ENCODE results near the gene RANBP1. TPM values are rescaled to one million over a fixed set of nuclear protein-coding genes. Genes with fewer than 3 reads are reported as not detected.
A peak's percentile ranks its signal among the peaks of the same experiment; 100 is the strongest.

The RANBP1 gene
- total and polyA plus RNA-seq, 11 donors = 29.3 to 85.3 (median 41.5) TPM

GRCh38 chr22:20138417-20138738, 22.5 kb downstream of the RANBP1 start:
- no peaks in the 10 kb centered on the region for H3K27me3 ChIP-seq
- no peaks in the 10 kb centered on the region for H3K9me3 ChIP-seq
- no peak overlapping the region for H3K4me3 ChIP-seq
- no peak for DNase-seq
- H3K4me1 ChIP-seq = peaks cover 19 to 57% (median 51%) of the 10 kb centered on the region in 12 donors
- 29 to 45% (median 32%) methylated on average over 4 of the region's 4 CpGs for WGBS, 4 donors
- H3K36me3 ChIP-seq = peaks cover 0 to 35% (median 8%) of the 10 kb centered on the region in 9 donors
- TF ChIP-seq CTCF (IDR thresholded peaks at IDR 0.05) = no peak
- no peak for TF ChIP-seq POLR2A (IDR thresholded peaks at IDR 0.05)
- peak; percentile 3 to 28 (median 16) for ATAC-seq
- intact Hi-C loops (cut with DNase I) = no loop called here
- H3K27ac ChIP-seq = peak overlapping the region in 11 of 12 donors; percentile 34 to 79 (median 67)

GRCh38 chr22:20138868-20139267, 23.0 kb downstream of the RANBP1 start:
- ATAC-seq (peak in 3 of 4 donors; percentile 1 to 25 (median 10)), DNase-seq (peak in 1 of 5 donors; percentile 49)
- Histone ChIP-seq H3K27me3 (no peaks in the 10 kb centered on the region), H3K4me3 (no peak overlapping the region), H3K36me3 (peaks cover 0 to 39% (median 11%) of the 10 kb centered on the region in 9 donors), H3K27ac (peak overlapping the region in 6 of 12 donors; percentile 4 to 79 (median 36)), H3K4me1 (peaks cover 19 to 52% (median 48%) of the 10 kb centered on the region in 12 donors), H3K9me3 (no peaks in the 10 kb centered on the region)
- intact Hi-C loops (cut with DNase I) = no loop called here
- WGBS, 4 donors = 78 to 86% (median 81%) methylated on average over 16 of the region's 16 CpGs
- TF ChIP-seq CTCF (IDR thresholded peaks at IDR 0.05) = no peak
- TF ChIP-seq POLR2A (IDR thresholded peaks at IDR 0.05) = no peak

- Histone ChIP-seq H3K36me3 (peaks cover 0 to 43% (median 12%) of the 10 kb centered on the region in 9 donors), H3K27me3 (no peaks in the 10 kb centered on the region), H3K9me3 (no peaks in the 10 kb centered on the region), H3K4me1 (peaks cover 19 to 45% (median 41%) of the 10 kb centered on the region in 12 donors), H3K27ac (peak overlapping the region in 1 of 12 donors; percentile 34), H3K4me3 (no peak overlapping the region)
- intact Hi-C loops (cut with DNase I) = no loop called here
- no peak for ATAC-seq
- TF ChIP-seq POLR2A (IDR thresholded peaks at IDR 0.05) = no peak
- TF ChIP-seq CTCF (IDR thresholded peaks at IDR 0.05) = no peak
- peak in 1 of 5 donors; percentile 60 for DNase-seq
- WGBS, 4 donors = 93 to 98% (median 96%) methylated on average over 24 to 36 of the region's 36 CpGs
Observed at GRCh38 chr22:20139391-20140106, 23.6 kb downstream of the RANBP1 start.

DNA sequence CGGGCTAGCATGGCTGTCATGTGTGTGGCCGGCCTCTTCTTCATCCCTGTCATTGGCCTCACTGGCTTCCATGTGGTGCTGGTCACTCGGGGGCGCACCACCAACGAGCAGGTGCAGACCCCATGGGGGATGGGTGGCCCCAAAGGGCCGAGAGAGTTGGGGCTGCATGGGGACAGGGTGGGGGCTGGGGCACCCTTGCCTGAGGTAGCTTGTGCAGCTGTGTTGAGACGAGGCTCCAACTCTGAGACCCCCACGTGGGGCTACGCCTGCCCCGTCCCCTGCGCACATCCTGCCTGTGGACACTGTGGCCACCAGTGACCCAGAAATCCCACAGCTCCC, 24.2 kb downstream of the RANBP1 start:
- no peak for TF ChIP-seq CTCF (IDR thresholded peaks at IDR 0.05)
- TF ChIP-seq POLR2A (IDR thresholded peaks at IDR 0.05) = no peak
- H3K27me3 ChIP-seq = no peaks in the 10 kb centered on the region
- ATAC-seq (no peak), DNase-seq (no peak)
- intact Hi-C loops (cut with DNase I) = no loop called here
- H3K9me3 ChIP-seq = no peaks in the 10 kb centered on the region
- H3K27ac ChIP-seq = no peak overlapping the region
- 91 to 95% (median 93%) methylated on average over 6 to 11 of the region's 11 CpGs for WGBS, 4 donors
- peaks cover 19 to 40% (median 37%) of the 10 kb centered on the region in 12 donors for H3K4me1 ChIP-seq
- H3K4me3 ChIP-seq = no peak overlapping the region
- peaks cover 0 to 45% (median 12%) of the 10 kb centered on the region in 9 donors for H3K36me3 ChIP-seq
